ENCODE measurements around the gene TMEM108. TPM values are rescaled to one million over a fixed set of nuclear protein-coding genes. Genes with fewer than 3 reads are reported as not detected.

TMEM108 gene
- polyA plus RNA-seq, 1 donor from 2014 or later: 2.1 TPM

DNA sequence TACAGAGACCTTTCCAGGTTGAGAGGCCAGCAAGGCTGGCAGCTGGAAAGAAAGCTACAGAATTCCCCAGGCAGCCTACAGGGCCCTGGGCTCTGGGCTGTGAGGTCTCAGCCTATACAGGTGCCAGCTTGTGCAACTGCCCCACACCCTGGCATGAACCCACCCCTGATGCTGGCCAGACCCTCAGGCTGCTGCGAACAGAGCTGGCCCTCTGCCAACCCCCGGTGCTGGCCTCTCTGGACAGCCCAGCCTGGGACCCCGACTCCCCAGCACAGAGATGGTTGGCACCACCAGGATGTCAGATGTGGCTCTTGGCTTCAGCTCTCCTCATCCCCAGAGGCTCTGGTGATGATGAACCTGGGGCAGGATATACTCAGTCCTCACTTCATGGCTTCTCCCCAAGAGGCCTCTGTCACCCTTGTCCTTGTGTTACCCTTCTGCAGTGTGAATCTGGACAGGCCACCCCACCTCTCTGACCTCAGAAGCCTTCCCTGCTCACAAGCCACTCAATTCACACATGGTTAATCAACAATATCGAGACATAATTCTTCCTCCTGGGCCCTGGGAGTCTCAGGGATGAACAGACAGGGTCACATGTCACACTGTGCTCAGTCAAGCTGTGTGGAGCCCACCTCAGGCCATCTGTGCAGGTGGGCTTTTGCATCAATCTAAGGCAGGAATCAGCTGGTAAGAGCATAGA, 350.7 kb downstream of the TMEM108 start:
- Histone ChIP-seq H3K4me3 (ENCODE audit: low read length) (no peak overlapping the region), H3K9me2 (ENCODE audit: insufficient read depth, low read length) (no peaks in the 10 kb centered on the region), H3K9me3 (ENCODE audit: low read length) (no peaks in the 10 kb centered on the region), H4K20me1 (ENCODE audit: insufficient read depth) (no peaks in the 10 kb centered on the region), H3K4me2 (ENCODE audit: low read length) (no peak overlapping the region), H3F3A (ENCODE audit: insufficient read depth, low read length, poor library complexity, severe bottlenecking) (no peaks in the 10 kb centered on the region), H3K27ac (ENCODE audit: low read length) (no peak overlapping the region), H3K36me3 (ENCODE audit: insufficient read depth, low read length) (no peaks in the 10 kb centered on the region), H3K9ac (ENCODE audit: low read length) (no peak overlapping the region), H2AFZ (ENCODE audit: low read depth, low read length) (no peak overlapping the region), H3K27me3 (ENCODE audit: insufficient read depth, low read depth, low read length) (no peaks in the 10 kb centered on the region), H3K79me2 (replicated peaks; ENCODE audit: insufficient read depth, low read length) (no peaks in the 10 kb centered on the region)
- TF ChIP-seq, protein P1, sequence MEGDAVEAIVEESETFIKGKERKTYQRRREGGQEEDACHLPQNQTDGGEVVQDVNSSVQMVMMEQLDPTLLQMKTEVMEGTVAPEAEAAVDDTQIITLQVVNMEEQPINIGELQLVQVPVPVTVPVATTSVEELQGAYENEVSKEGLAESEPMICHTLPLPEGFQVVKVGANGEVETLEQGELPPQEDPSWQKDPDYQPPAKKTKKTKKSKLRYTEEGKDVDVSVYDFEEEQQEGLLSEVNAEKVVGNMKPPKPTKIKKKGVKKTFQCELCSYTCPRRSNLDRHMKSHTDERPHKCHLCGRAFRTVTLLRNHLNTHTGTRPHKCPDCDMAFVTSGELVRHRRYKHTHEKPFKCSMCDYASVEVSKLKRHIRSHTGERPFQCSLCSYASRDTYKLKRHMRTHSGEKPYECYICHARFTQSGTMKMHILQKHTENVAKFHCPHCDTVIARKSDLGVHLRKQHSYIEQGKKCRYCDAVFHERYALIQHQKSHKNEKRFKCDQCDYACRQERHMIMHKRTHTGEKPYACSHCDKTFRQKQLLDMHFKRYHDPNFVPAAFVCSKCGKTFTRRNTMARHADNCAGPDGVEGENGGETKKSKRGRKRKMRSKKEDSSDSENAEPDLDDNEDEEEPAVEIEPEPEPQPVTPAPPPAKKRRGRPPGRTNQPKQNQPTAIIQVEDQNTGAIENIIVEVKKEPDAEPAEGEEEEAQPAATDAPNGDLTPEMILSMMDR (IDR thresholded peaks at IDR 0.05; ENCODE audit: poor library complexity, severe bottlenecking): no peak
- TF ChIP-seq RAD21 (conservative IDR thresholded peaks at IDR 0.05) (no peak), TAF1 (IDR thresholded peaks at IDR 0.05; ENCODE audit: low read depth) (no peak), EP300 (conservative IDR thresholded peaks at IDR 0.05; ENCODE audit: poor library complexity, severe bottlenecking) (no peak), EZH2 (IDR thresholded peaks at IDR 0.05; ENCODE audit: borderline replicate concordance, insufficient read depth, low read length, poor library complexity, severe bottlenecking) (no peak), SMC3 (conservative IDR thresholded peaks at IDR 0.05; ENCODE audit: poor library complexity) (no peak), MXI1 (conservative IDR thresholded peaks at IDR 0.05; ENCODE audit: poor library complexity, severe bottlenecking) (no peak), POLR2AphosphoS5 (IDR thresholded peaks at IDR 0.05) (no peak)
- TF ChIP-seq, protein P2, sequence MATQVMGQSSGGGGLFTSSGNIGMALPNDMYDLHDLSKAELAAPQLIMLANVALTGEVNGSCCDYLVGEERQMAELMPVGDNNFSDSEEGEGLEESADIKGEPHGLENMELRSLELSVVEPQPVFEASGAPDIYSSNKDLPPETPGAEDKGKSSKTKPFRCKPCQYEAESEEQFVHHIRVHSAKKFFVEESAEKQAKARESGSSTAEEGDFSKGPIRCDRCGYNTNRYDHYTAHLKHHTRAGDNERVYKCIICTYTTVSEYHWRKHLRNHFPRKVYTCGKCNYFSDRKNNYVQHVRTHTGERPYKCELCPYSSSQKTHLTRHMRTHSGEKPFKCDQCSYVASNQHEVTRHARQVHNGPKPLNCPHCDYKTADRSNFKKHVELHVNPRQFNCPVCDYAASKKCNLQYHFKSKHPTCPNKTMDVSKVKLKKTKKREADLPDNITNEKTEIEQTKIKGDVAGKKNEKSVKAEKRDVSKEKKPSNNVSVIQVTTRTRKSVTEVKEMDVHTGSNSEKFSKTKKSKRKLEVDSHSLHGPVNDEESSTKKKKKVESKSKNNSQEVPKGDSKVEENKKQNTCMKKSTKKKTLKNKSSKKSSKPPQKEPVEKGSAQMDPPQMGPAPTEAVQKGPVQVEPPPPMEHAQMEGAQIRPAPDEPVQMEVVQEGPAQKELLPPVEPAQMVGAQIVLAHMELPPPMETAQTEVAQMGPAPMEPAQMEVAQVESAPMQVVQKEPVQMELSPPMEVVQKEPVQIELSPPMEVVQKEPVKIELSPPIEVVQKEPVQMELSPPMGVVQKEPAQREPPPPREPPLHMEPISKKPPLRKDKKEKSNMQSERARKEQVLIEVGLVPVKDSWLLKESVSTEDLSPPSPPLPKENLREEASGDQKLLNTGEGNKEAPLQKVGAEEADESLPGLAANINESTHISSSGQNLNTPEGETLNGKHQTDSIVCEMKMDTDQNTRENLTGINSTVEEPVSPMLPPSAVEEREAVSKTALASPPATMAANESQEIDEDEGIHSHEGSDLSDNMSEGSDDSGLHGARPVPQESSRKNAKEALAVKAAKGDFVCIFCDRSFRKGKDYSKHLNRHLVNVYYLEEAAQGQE (IDR thresholded peaks at IDR 0.05; ENCODE audit: borderline replicate concordance): no peak

DNA sequence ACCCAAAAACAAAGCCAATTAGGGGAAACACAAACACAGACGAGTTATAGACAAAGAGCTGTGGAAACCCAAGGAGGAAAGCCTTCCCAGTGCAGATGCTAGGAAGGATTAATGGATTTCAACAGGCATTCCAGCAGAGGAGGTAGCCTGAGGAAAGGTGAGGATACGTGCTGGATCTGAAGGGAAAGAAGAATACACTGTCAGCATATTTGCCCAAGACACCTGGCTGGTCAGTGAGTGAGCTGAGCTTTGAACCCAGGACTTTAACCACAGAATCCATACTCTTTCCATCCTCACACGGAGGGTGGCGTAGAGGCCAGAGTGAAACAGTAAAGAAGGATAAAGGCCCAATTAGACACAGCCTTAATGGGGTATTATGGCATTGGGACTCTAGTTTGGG, 352.5 kb downstream of the TMEM108 start:
- H4K20me1 ChIP-seq (ENCODE audit: insufficient read depth): no peaks in the 10 kb centered on the region
- no peaks in the 10 kb centered on the region for H3K27me3 ChIP-seq (ENCODE audit: insufficient read depth, low read depth, low read length)
- no peaks in the 10 kb centered on the region for H3K36me3 ChIP-seq (ENCODE audit: insufficient read depth, low read length)
- H3F3A ChIP-seq (ENCODE audit: insufficient read depth, low read length, poor library complexity, severe bottlenecking): no peaks in the 10 kb centered on the region
- H3K9me2 ChIP-seq (ENCODE audit: insufficient read depth, low read length): no peaks in the 10 kb centered on the region
- H3K4me2 ChIP-seq (ENCODE audit: low read length): no peak overlapping the region
- H3K79me2 ChIP-seq (replicated peaks; ENCODE audit: insufficient read depth, low read length): no peaks in the 10 kb centered on the region
- no peak overlapping the region for H3K27ac ChIP-seq (ENCODE audit: low read length)
- H3K4me3 ChIP-seq (ENCODE audit: low read length): no peak overlapping the region
- no peak overlapping the region for H3K9ac ChIP-seq (ENCODE audit: low read length)
- no peaks in the 10 kb centered on the region for H3K9me3 ChIP-seq (ENCODE audit: low read length)
- no peak overlapping the region for H2AFZ ChIP-seq (ENCODE audit: low read depth, low read length)
- TF ChIP-seq, protein P1 (IDR thresholded peaks at IDR 0.05; ENCODE audit: poor library complexity, severe bottlenecking): no peak
- TF ChIP-seq EZH2 (IDR thresholded peaks at IDR 0.05; ENCODE audit: borderline replicate concordance, insufficient read depth, low read length, poor library complexity, severe bottlenecking) (no peak), EP300 (conservative IDR thresholded peaks at IDR 0.05; ENCODE audit: poor library complexity, severe bottlenecking) (no peak), POLR2AphosphoS5 (IDR thresholded peaks at IDR 0.05) (no peak), SMC3 (conservative IDR thresholded peaks at IDR 0.05; ENCODE audit: poor library complexity) (no peak), TAF1 (IDR thresholded peaks at IDR 0.05; ENCODE audit: low read depth) (no peak), RAD21 (conservative IDR thresholded peaks at IDR 0.05) (no peak), MXI1 (conservative IDR thresholded peaks at IDR 0.05; ENCODE audit: poor library complexity, severe bottlenecking) (no peak)
- TF ChIP-seq, protein P2 (IDR thresholded peaks at IDR 0.05; ENCODE audit: borderline replicate concordance): no peak

Data from neural cell (in vitro differentiated cells).